SKM-1 treated with dmso at 0.1 percent for 144 hours (cell line): Measurements from ENCODE around the gene XPNPEP1.
A peak's percentile ranks its signal among the peaks of the same experiment; 100 is the strongest.

Experiments used
- DNase-seq: peaks from one replicate; lab custom pipeline; 2025; ENCODE audit not compliant: unreplicated experiment; lab: John Stamatoyannopoulos, UW

XPNPEP1 gene

GRCh38 chr10:109922976-109923921, at the start of gene XPNPEP1:
TSS of gene XPNPEP1 (minus strand) at chr10:109923511. CDS start at chr10:109923433, 78 bp downstream.
- peak; percentile 86 for DNase-seq

DNA sequence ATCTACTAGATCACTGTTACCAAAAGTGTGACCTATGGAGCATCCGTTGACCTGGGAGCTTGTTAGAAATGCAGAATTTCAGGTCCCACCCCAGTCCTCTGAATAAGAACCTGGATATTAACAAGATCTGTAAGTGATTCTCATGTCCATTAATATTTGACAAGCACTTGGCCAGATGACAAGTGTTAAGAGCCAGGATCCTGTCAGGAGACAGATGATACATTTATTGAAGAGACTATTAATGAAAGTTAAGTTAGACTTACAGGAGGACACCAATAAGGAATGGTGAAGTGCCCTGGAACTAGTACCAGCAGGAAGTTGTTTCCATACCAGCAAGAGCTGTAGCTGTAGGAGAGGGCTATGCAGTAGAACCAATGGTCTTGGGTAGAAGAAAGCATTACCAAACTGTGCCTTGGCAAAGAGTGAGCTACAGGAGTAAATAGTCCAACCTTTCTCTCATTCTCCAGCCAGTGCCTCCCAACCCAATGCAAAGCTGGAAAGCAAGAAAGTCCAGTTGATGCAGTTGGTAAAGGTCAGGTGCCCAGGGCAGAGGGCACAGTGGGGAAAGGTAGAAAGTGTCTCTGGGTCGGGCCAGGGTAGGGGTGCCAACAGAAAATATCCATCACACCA, 49.2 kb upstream of the XPNPEP1 start:
- DNase-seq = no peak

GRCh38 chr10:109971634-109972033, 48.3 kb upstream of the XPNPEP1 start:
- DNase-seq = no peak

DNA sequence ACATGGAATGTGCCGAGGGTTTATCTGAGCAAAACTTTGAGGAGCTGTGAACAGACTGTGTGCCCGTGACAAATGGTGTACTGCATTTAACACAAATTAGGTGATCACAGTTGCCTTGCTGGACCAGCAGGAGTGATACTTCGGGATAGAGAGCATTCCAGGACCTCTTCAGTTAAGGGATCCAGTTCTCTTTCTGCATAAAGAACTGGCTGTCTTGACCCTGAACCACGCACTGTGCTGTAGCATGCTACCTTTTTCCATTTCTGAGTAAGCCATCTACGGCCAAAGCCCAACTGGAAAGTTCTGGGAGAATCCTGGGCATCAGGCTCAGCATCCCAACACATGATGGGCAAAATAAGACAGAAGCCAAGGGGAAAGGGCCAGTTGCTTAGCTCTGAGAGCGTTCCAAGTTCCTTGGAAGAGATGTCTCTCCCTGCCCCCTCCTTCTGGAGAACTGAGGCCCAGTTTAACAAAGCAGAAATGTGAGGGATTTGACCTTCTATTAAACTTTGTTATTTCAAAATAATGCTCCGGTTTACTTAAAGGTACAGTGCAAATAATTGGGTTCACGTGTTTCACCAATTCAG, 46.5 kb upstream of the XPNPEP1 start:
- DNase-seq = no peak

GRCh38 chr10:109968953-109969759, 45.8 kb upstream of the XPNPEP1 start:
- no peak for DNase-seq

DNA sequence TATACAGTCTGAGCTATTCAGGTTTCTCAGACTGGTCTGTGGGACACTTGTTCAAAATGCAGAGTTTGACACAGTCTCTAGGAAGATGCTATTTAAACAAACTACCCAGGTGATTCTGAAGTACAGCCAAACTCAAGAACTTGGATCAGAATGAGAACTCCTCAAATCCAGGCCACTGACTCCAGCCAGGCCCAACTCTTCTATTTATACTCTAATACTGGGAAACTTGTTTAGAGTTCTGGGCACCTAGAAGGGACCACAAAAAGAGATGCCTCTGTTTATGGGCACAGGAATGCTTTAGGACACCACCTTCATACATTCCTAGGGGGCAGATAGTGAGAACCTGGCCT, 44.4 kb upstream of the XPNPEP1 start:
- DNase-seq = no peak

DNA sequence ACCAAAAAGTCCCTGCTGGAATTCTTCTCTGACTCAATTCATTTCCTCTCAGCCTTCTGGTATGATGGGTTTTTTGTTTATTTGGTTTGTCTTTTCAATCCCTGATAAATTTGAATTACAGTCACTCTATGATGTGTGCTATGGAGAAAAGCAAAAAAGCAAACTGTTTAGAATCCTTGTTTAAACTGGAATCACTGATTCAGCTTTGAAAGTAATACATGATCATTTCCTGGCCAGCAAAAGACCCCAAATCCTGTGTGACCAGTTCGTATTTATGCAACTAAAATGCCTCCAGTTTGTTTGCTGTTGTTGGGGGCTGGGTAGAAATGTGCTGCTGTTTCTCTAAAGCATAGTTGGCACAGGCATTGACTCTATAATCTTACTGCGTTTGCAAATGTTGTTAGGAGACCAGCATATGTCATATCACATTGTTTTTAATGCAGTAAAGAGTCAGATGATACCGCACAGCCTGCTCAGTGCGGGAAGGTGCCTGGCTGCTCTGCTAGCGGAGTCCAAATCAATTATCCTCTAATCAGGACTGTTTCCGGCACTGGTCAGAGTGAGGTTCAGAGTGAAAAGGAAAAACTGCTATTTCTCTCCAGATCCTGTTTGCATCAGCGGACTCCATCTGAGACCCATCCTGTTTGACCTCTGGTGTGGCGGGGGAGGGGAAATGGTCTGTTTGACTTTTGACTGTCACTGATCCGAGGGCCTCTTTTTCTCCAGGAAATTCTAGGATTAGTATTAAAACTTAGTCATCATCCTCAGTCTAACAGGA, 43.8 kb upstream of the XPNPEP1 start:
- DNase-seq = no peak

- no peak for DNase-seq
Observed at GRCh38 chr10:109964318-109964717, 41.0 kb upstream of the XPNPEP1 start.

GRCh38 chr10:109963439-109963838, 40.1 kb upstream of the XPNPEP1 start:
- no peak for DNase-seq

- no peak for DNase-seq
Observed at GRCh38 chr10:109962247-109962646, 38.9 kb upstream of the XPNPEP1 start.

DNA sequence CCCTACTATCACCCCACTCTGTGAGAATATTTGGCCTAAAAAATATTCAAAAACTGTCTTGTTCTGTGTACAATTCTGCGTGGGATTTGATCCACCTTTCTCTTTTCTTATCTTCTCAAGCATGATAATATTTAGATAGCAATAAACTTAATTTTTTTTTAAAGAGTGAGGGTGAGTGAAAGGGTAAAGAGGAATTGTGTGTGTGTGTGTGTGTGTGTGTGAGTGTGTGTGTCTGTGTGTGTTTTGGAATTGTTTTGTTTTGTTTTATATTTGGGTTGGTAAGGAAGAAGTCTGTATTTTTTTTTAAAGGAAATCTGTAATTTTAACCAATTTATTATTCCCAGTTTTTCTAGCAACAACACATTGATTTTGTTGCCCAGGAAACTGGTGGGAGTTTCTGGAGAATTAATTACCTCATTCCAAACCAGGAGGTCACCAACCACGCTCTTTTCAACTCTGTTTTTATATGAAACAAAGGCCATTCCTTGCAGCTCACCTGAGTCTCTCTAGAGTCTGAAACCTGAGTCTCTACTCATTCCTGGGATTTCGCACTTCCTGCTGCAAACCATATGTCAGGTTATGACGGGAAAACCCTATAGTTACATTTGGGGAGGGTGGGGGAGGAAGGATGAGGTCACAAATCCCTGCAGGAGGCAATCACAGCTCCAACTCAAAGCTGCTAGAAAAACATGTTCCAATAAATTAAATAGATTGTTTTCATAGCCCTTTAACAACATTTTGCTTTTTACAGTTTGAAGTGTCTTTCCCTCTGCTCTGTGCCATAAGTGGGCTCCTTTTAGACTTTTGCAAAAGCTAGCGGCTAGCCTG, 38.1 kb upstream of the XPNPEP1 start:
- DNase-seq = no peak

DNA sequence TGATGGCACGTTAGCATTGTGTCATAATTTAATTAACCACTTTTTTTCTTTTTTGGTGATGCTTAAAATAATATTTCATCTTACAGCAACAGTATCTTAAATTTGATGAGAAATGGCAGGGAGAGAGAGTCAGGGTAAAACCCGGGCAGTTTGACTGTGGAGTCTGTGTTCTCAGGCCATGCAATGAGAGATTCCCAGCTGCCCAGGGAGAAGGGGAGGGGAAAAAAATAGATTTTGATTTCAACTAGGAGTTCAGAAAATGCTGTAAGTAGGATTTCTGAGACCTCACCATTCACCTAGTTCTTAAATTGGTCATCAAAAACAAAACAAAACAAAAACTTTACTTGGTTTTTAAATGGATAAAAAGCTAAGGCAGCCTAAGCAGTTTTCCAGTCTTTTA, 37.4 kb upstream of the XPNPEP1 start:
- no peak for DNase-seq

DNA sequence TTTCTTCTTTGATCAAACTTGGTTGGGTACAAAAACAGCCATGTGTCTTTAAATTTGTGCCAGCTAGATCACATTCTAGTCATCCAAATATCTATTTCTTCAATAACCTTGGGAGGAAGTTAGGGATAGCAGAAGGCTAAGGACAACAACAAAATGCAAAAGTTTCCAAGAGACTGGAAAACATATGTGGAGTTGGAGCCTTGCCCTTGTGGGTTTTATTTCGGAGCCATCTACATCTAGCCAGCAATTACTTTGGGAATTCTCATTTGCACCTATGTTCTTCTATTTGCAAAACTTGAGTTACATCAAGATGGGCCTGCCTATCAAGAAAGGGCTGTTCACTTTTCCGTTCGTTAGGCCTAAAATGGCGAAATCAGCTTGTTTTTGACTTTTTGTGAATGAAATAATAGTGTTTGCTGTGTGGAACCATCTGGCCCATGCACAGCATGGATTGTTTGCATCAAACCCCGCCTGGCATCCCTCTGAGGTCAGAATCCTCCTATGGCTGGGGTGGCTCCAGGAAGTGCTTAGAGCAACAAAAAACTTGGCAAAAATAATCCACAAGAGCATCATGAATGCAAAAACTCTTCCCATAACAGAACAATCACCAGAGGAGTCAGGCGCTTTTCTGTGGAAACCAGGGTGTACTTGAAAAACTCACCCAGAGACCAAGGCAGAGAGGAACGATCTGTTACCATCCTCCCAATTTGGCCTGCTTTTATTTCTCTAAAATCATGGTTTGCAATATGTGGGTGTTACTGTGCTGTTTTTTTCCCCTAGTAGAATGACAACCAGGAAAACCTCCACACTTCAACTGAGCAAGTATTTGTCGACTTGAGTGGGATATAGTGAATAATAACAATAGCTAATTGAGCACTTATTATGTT, 36.2 kb upstream of the XPNPEP1 start:
- no peak for DNase-seq

DNA sequence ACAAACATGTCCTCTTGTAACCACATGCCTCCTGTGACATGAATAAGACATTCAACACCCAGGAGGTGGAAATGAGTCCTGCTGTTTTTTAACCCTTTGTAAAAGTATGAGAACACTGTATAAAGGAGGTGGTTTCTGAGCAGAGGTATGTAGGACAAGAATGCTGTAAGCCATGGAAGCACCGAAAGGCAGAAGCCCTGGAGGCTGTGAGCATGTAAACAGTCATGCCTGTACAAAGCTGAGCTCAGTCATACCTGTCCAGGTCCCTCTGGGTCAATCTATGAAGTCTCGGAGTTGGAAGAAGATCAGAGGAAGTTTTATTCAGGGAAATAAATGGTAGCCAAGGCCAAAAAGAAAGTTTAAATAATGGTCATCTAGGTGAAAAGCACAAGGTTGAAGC, 34.7 kb upstream of the XPNPEP1 start:
- no peak for DNase-seq

DNA sequence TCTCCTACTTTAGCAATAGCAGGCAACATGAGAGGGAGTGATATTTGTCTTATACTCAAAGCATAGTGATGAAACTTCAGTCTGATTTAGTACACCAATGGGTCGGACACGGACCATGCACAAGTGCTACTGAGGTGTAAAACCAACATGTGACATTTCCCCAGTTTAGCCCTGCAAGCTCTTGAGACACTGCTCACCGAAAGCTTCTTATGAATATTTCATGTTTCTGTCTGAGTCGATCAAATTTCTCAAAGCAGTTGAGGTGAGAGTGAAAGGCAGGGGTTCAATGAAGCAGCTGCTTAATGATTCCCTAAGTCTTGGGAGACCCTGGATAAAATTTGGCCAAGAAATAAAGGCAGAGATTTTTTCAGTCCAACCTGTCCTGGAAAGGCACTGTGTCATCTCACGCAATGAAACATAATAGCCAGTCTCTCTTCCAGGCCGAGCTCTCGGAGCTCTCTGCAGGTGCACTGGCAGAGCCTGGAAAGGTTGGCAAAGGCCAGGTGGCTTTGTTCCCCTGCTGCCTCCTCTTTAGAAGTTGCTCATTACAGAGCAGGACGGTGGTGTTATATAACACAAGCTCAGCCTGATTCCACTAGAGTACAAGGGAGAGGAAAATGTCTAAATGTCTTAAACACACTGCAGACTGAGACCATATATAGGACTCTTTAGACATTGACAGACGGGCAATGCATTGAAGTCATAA, 33.9 kb upstream of the XPNPEP1 start:
- DNase-seq = no peak

GRCh38 chr10:109956454-109957091, 33.3 kb upstream of the XPNPEP1 start:
- DNase-seq = peak; percentile 15

- no peak for DNase-seq
Observed at GRCh38 chr10:109953766-109954165, 30.5 kb upstream of the XPNPEP1 start.

GRCh38 chr10:109952526-109952925, 29.2 kb upstream of the XPNPEP1 start:
- no peak for DNase-seq
